GM19238 (cell line): ENCODE measurements around the gene FRMD4A.
"Not testable (repeated sequence)": the region's sequence is repeated elsewhere in the genome, so short reads cannot be mapped to it uniquely, and the experiment has no call there.

Experiments used
- DNase-seq: peaks from one replicate; pipeline ENCODE4 v3.0.0; 2011; ENCODE audit warnings: low spot score; ENCODE audit not compliant: insufficient read length

The FRMD4A gene

GRCh38 chr10:13729586-13730305 is 601.0 kb downstream of the FRMD4A start:
- no peak for DNase-seq

DNA sequence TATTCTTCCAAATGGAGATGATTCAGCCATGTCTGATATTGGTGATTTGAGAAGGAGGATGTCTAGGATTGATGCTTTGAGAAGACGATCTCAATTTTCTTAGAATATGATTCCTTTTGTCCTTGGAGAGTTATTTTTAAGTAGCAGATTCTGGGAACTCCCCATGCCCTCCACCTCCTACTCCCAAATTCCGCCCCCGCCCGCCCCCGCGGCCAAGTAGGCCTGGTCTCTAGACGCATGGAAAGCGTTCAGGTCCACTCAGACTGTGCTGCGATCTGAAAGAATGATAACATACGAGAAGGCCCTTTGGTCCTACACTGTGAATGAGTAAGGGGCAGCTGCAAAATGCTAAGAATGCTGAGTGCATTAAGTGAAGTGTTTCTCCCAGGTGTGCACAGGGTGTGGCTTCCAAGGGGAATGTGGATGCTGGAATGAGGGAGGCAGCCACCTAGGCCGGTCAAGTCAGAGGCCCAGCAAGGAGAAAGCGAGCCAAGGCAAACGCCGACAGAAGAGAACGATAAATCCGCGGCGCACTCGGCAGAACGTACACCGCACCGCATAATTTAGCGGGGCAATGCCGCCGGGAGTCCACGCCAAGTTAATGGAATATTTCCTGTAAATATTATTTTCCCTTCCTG is 601.7 kb downstream of the FRMD4A start:
- no peak for DNase-seq

- DNase-seq: no peak
Observed at GRCh38 chr10:13725594-13725993, 605.1 kb downstream of the FRMD4A start.

DNA sequence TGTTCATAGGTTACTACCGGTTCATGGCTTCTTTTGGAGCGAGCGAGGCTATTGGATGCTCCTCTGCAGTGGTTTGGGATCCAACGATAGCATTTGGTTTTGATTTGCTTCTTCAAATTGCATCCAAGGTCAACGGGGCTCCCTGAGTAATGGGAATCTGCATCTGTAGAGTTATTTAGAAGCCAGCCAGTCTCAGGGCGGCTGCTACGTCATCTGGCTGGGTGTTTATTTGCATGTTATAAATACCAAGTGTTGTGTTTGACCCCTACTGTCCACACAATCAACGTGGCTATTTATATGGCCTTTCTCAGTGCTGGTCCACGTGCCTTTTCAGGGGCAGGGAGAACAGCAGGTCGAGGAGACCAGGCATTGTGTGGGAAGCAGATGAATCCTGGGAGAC is 606.2 kb downstream of the FRMD4A start:
- DNase-seq: no peak

GRCh38 chr10:13722747-13723653 is 607.7 kb downstream of the FRMD4A start:
- no peak for DNase-seq

- no peak for DNase-seq
Observed at GRCh38 chr10:13721486-13721885, 609.2 kb downstream of the FRMD4A start.

GRCh38 chr10:13720699-13721098 is 610.0 kb downstream of the FRMD4A start:
- DNase-seq: no peak

DNA sequence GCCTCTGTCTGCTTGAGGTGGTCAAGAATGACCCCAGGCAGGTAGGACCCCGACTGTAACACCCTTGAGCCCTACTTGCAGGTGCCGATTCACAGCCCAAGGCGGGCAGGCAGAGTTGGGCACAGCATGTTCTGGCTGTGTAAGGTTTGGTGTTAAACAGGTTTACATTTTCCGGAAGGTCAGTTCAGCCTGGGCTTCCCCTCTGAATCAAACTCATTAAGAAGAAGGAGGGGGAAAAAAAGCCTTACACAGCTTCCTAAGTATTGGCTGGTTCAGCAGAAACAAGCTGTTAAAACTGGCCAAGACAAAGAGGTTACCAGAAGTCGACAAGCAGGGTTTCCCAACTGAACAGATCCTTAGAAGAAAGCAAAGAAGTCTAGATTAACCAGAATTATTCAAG is 611.3 kb downstream of the FRMD4A start:
- no peak for DNase-seq

- DNase-seq: no peak
Observed at GRCh38 chr10:13718820-13719219, 611.9 kb downstream of the FRMD4A start.

DNA sequence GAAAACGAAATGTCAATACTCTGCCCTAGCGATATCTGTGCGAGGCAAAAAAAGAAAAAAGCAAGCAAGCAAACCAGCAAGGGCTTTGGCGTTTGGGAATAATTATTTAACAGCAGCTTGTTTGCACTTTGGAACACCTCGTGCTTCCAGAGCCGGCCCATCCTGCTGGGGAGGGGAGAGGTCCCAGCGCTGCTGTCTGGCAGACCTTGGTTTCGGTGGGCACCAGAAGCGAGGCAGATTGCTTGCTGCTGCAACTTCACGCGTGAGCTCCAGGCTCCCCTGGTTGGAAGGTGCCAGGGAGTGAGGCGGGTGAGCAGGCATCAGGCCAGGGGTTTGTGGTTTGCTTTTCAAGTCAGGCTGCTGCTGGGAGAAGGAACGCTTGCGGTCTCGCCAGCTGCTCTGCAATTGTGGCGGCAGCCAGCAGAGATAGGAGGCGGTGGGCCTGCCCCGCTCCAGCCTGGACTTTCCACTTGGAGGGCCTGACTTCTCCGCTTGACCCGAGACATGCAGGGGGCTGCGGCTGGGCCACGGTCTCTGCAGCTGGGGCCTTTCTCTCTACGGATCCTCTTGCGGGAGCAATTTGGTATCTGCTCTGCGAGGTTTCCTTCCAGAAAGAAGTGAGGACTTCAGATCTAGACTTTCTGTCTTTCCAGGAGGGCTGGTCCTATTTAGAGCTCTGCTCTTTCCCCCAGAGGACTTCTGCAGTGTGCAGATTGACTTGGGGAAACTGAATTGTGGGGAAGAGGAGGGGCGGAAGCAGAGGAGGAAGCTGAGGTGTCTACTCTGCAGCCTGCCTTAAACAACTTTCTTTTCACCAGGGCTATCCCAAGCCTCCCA is 612.6 kb downstream of the FRMD4A start:
- no peak for DNase-seq

- no peak for DNase-seq
Observed at GRCh38 chr10:13717571-13717935, 613.2 kb downstream of the FRMD4A start.

DNA sequence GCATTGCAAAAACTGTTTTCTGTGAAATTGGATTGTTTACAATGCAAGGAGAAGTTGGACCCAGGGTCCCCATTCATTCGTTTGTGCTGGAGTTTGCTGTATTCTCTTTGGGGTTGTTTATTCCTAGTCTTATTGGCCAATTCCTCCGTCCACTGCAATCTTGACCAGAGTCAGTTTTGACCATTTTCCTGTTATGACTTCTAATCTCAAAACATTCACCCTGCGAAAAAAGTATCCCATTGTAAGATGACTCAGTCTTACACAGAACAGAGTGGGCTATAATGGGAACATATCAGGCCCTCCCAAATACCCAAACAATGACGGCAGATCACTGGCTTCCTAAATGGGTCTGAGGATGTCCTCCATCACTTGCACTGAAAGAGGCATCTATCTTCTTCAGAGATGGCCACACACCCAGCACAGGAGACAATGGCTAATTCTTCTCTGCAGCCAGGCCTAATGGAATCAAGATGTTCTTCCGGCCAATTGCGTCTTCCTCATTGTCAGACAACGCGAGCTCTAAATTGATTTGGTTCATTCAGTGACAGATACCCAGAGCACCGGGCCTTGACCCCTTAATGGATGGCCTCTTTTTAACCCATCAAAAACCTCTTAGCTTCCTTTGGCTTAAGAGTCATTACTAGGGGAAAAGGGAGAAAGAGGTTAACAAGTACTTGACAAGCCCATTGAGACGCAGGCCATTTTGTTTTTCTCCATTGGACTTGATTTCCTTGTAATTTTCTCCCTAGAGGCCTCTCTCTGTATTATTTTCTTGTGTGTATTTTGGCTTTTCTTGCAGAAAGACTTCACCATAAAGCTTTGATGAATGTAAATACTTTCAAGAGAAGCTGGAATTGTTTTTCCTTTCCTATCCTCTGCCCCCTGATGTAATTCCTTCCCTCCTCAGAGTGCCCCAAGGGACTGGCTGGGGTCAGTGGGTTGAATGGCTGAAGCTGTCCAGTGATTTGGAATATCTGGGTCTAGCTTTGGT is 614.3 kb downstream of the FRMD4A start:
- DNase-seq: no peak

GRCh38 chr10:13715596-13715995 is 615.1 kb downstream of the FRMD4A start:
- DNase-seq: not testable (repeated sequence)

DNA sequence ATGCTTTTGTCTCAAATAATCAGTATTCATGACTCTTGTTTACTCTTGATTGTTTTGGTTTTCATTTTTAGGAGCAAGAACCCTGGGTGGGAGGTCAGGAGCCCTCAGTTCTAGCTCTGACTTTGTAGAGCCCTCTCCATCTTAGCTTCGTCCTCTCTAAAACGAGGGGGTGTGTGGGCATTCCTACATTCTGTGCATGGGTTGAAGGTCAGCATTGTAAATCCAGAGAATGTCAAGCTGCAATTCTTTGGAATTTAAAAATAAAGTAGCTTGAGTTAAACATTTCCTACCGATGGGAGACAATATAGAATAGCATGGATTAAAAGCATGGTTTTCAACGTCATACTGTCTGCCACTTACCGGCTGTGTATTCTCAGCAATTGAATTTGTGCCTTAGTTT is 615.6 kb downstream of the FRMD4A start:
- DNase-seq: no peak

GRCh38 chr10:13712837-13713581 is 617.7 kb downstream of the FRMD4A start:
- DNase-seq: peak; percentile 44

GRCh38 chr10:13712476-13712836 is 618.3 kb downstream of the FRMD4A start:
- DNase-seq: no peak

DNA sequence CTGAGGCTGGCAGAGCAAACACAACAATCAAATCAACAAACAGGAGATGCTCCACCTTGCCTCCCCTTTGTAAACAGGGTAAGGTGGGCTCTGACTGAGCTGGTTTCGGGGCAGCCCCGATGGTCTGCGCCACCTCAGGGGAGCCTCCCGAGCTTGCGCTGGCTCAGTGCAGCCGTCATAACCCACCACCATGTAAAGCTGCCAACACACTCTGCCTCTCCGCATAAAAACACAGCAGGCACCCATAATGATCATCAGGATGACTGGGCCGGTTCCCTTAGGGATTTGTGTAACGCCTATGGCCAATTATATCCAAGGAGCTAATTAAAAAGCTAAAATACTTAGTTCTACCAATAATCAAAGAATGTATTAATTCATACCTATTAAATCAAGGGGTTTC is 619.4 kb downstream of the FRMD4A start:
- DNase-seq: no peak

GRCh38 chr10:13709931-13710650 is 620.6 kb downstream of the FRMD4A start:
- DNase-seq: no peak
